ENCODE measurements around the gene CDC42SE2. TPM values are rescaled to one million over a fixed set of nuclear protein-coding genes. Genes with fewer than 3 reads are reported as not detected.

Gene CDC42SE2
- total RNA-seq, result 8.6 TPM
- long read RNA-seq, partial matches to known transcripts, result 0 of 18 reads
- long read RNA-seq, other reads (novel, unspliced or antisense), result 14 of 18 reads

GRCh38 chr5:131263648-131264450, at the start of gene CDC42SE2:
CDC42SE2 (plus strand) TSS chr5:131264053; CDS start chr5:131359494, 95,441 bp downstream.
- peak; percentile 94 for DNase-seq (ENCODE audit: low spot score)
- intact Hi-C loops (cut with DNase I), result loop anchor here (2.0 kb wide), 1 partner anchor 99 kb away; the partner anchor contains the start of gene HINT1

GRCh38 chr5:131214609-131215227, 49.1 kb upstream of the CDC42SE2 start:
- intact Hi-C loops (cut with DNase I), result no loop called here

GRCh38 chr5:131217791-131218190, 46.1 kb upstream of the CDC42SE2 start:
- no peak for DNase-seq (ENCODE audit: low spot score)
- intact Hi-C loops (cut with DNase I), result no loop called here

More at GRCh38 chr5:131214609-131215227, 49.1 kb upstream of the CDC42SE2 start:
- no peak for DNase-seq (ENCODE audit: low spot score)

GRCh38 chr5:131218392-131218791, 45.5 kb upstream of the CDC42SE2 start:
- DNase-seq (ENCODE audit: low spot score), result no peak
- intact Hi-C loops (cut with DNase I), result no loop called here

- no peak for DNase-seq (ENCODE audit: low spot score)
- intact Hi-C loops (cut with DNase I), result no loop called here
Measured at GRCh38 chr5:131220566-131220965, 43.3 kb upstream of the CDC42SE2 start.

GRCh38 chr5:131221008-131221703, 42.7 kb upstream of the CDC42SE2 start:
- intact Hi-C loops (cut with DNase I), result no loop called here
- DNase-seq (ENCODE audit: low spot score), result no peak

- DNase-seq (ENCODE audit: low spot score), result no peak
- intact Hi-C loops (cut with DNase I), result no loop called here
Measured at GRCh38 chr5:131221888-131222287, 42.0 kb upstream of the CDC42SE2 start.

- DNase-seq (ENCODE audit: low spot score), result no peak
- intact Hi-C loops (cut with DNase I), result no loop called here
Measured at GRCh38 chr5:131222731-131223130, 41.1 kb upstream of the CDC42SE2 start.

GRCh38 chr5:131223751-131224386, 40.0 kb upstream of the CDC42SE2 start:
- intact Hi-C loops (cut with DNase I), result no loop called here
- no peak for DNase-seq (ENCODE audit: low spot score)

- intact Hi-C loops (cut with DNase I), result no loop called here
- no peak for DNase-seq (ENCODE audit: low spot score)
Measured at GRCh38 chr5:131224387-131225201, 39.3 kb upstream of the CDC42SE2 start.

GRCh38 chr5:131225282-131225974, 38.4 kb upstream of the CDC42SE2 start:
- intact Hi-C loops (cut with DNase I), result no loop called here
- DNase-seq (ENCODE audit: low spot score), result no peak

GRCh38 chr5:131226899-131227298, 37.0 kb upstream of the CDC42SE2 start:
- DNase-seq (ENCODE audit: low spot score), result no peak
- intact Hi-C loops (cut with DNase I), result no loop called here

- intact Hi-C loops (cut with DNase I), result no loop called here
- no peak for DNase-seq (ENCODE audit: low spot score)
Measured at GRCh38 chr5:131228646-131229045, 35.2 kb upstream of the CDC42SE2 start.

- DNase-seq (ENCODE audit: low spot score), result no peak
- intact Hi-C loops (cut with DNase I), result no loop called here
Measured at GRCh38 chr5:131229623-131230022, 34.2 kb upstream of the CDC42SE2 start.

- DNase-seq (ENCODE audit: low spot score), result no peak
Measured at GRCh38 chr5:131230406-131230805, 33.4 kb upstream of the CDC42SE2 start.

GRCh38 chr5:131239686-131240085, 24.2 kb upstream of the CDC42SE2 start:
- intact Hi-C loops (cut with DNase I), result no loop called here
- DNase-seq (ENCODE audit: low spot score), result no peak

More at GRCh38 chr5:131230406-131230805, 33.4 kb upstream of the CDC42SE2 start:
- intact Hi-C loops (cut with DNase I), result no loop called here

- no peak for DNase-seq (ENCODE audit: low spot score)
- intact Hi-C loops (cut with DNase I), result no loop called here
Measured at GRCh38 chr5:131242728-131243255, 21.1 kb upstream of the CDC42SE2 start.

GRCh38 chr5:131245312-131245711, 18.5 kb upstream of the CDC42SE2 start:
- intact Hi-C loops (cut with DNase I), result no loop called here
- DNase-seq (ENCODE audit: low spot score), result no peak
